Measurements from ENCODE around the gene OR52B2. TPM values are rescaled to one million over a fixed set of nuclear protein-coding genes. Genes with fewer than 3 reads are reported as not detected.
"Not testable (repeated sequence)": the region's sequence is repeated elsewhere in the genome, so short reads cannot be mapped to it uniquely, and the experiment has no call there.

OR52B2 gene
- total and polyA plus RNA-seq, 2 of the 8 experiments (the other 6 are each of a cell fraction or from before 2014, with no cell fraction given) = 0.15 TPM; not detected in 1

DNA sequence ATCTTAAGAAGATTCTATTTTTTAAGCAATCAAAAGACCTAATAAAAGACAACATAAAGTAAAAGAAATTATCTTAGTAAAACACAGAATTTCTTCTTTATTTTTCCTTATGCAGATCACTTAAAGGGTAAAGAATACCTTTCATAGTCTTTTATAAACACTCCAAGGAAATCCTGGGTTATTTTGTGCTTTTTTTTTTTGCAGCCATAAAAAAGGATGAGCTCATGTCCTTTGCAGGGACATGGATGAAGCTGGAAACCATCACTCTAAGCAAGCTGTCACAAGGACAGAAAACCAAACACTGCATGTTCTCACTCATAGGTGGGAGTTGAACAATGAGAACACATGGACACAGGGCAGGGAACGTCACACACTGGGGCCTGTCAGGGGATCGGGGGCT lies 34.2 kb downstream of the OR52B2 start:
- H4K5ac ChIP-seq (ENCODE audit: insufficient read length, low read depth, low read length); H3K27ac ChIP-seq (ENCODE audit: low read depth, low read length); H3K4me3 ChIP-seq (ENCODE audit: extremely low read depth in 1 of 4, insufficient read depth in 2 of 4, low read depth in 3 of 4, low read length in 4 of 4); H2AFZ ChIP-seq (ENCODE audit: low read length); H3K4ac ChIP-seq (replicated peaks; ENCODE audit: insufficient read length, low read depth, low read length); H3K4me2 ChIP-seq (ENCODE audit: insufficient read depth in 1 of 2, low read depth in 2 of 2, low read length in 2 of 2); H3K9me3 ChIP-seq (ENCODE audit: insufficient read depth in 2 of 2, low read depth in 1 of 2, low read length in 1 of 2); H2BK15ac ChIP-seq (ENCODE audit: low read length); H4K8ac ChIP-seq (ENCODE audit: extremely low read depth, insufficient read depth, low read length); H3K14ac ChIP-seq (ENCODE audit: insufficient read length); H3K18ac ChIP-seq (ENCODE audit: extremely low read depth, low read length); H3K9ac ChIP-seq (replicated peaks in 1 of 4; ENCODE audit: extremely low read depth in 1 of 4, low read depth in 3 of 4, low read length in 3 of 4); H2BK20ac ChIP-seq (ENCODE audit: low read length); H2BK12ac ChIP-seq (ENCODE audit: low read depth, low read length); H3K23ac ChIP-seq (ENCODE audit: insufficient read length); H3K27me3 ChIP-seq (replicated peaks in 1 of 4; ENCODE audit: control insufficient read depth in 3 of 4, extremely low read depth in 1 of 4, insufficient read depth in 3 of 4, low read length in 3 of 4); H2BK120ac ChIP-seq (replicated peaks; ENCODE audit: low read depth, low read length); H3K36me3 ChIP-seq (ENCODE audit: control insufficient read depth in 2 of 4, insufficient read depth in 4 of 4, low read length in 3 of 4); H2AK5ac ChIP-seq (ENCODE audit: low read depth, low read length); H4K91ac ChIP-seq (replicated peaks; ENCODE audit: insufficient read length, low read length); FAIRE-seq; H4K20me1 ChIP-seq (replicated peaks in 1 of 2; ENCODE audit: control insufficient read depth in 1 of 2, insufficient read depth in 2 of 2, low read length in 2 of 2); H3K56ac ChIP-seq (replicated peaks; ENCODE audit: insufficient read length, low read depth, low read length); H3K79me2 ChIP-seq (ENCODE audit: control insufficient read depth in 1 of 2, insufficient read depth in 2 of 2, low read length in 2 of 2); H2BK5ac ChIP-seq (ENCODE audit: low read depth, low read length); H3K23me2 ChIP-seq (ENCODE audit: low read depth, low read length); H3K79me1 ChIP-seq (ENCODE audit: low read depth, low read length); DNase-seq (ENCODE audit: low read depth in 1 of 2, low spot score in 2 of 2); H3K4me1 ChIP-seq (replicated peaks in 1 of 4; ENCODE audit: control insufficient read depth in 3 of 4, insufficient read depth in 4 of 4, low read length in 3 of 4): not testable (repeated sequence)
- ChIA-PET CTCF (ENCODE audit: partially characterized antibody) (interaction anchor here (0.6 to 0.7 kb wide), 2 partner anchors 36 to 295 kb away, joined by 3 read pairs; no protein-coding TSS in a partner anchor), POLR2A (ENCODE audit: partially characterized antibody) (interaction anchor here (0.7 kb wide), 1 partner anchor 73 kb away, joined by 3 read pairs; no protein-coding TSS in a partner anchor)
- WGBS, 2 experiments (ENCODE audit: extremely low coverage in 1 of 2, insufficient coverage in 1 of 2, insufficient read length in 1 of 2, insufficient replicate concordance in 2 of 2, low coverage in 1 of 2, low lambda C conversion rate in 2 of 2, missing lambda C conversion rate in 1 of 2) = 93% methylated on average over 2 of the region's 2 CpGs; no CpG with 5 or more reads in 1 of the 2 experiments
